GM19328 (cell line): ENCODE results near the gene MAD1L1.

Source experiments
- ATAC-seq: cut with Tn5 transposase; IDR thresholded peaks from one replicate; pipeline ENCODE4 v1.9.1; 2021; ENCODE audit warnings: mild to moderate bottlenecking, moderate library complexity; ENCODE audit not compliant: unreplicated experiment

MAD1L1 gene

DNA sequence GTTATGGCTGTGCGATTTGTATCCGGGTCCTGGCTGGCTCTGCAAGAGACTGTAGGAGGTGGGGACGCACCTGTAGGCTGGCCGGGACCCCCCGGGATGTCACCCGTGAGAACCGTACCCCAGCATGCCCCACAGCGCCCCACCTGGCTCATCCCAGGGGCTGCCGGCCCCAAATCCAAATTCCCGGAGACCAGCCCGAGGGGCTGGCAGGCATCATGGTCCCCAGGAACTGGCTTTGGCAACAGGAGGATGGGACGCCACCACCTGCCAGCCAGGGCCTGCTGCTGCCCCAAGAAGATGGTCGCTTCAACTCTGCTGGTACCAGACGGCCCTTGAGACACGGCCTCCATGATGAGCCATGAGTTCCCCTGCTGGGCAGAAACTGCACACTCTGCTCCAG lies 323.3 kb downstream of the MAD1L1 start:
- ATAC-seq = no peak

GRCh38 chr7:1908823-1909420 lies 323.8 kb downstream of the MAD1L1 start:
- ATAC-seq = no peak

DNA sequence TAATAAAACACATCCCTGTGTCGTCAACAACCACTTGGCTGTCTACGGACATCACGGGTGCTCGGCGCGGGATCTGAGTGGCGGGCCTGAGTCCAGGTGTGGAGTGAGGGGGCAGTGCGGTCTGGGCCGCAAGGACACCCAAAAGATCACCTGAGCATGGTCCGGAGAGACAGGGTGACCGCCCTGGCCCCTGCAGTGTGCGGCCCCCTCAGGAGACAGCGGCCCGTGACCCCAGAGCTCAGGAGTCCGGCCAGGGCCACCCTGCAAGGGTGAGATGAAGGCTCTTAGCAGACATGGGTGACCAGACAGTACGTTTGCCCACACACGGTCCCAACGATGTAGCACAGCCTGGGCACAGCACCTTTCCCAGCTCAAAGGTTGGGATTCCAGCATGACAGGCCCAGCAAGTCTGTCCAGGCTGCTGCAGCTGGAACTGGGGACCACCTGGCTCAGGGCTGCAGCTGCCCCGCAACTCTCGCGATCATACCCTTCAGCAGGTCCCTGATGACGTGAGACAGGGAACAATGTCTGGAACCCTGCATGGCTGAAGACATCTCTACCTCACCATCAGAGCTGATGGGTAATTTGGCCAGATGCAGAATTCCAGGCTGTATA lies 324.9 kb downstream of the MAD1L1 start:
- no peak for ATAC-seq

- no peak for ATAC-seq
Observed at GRCh38 chr7:1906988-1907745, 325.6 kb downstream of the MAD1L1 start.

- ATAC-seq = no peak
Observed at GRCh38 chr7:1906087-1906830, 326.5 kb downstream of the MAD1L1 start.

GRCh38 chr7:1902231-1902855 lies 330.4 kb downstream of the MAD1L1 start:
- ATAC-seq = no peak

DNA sequence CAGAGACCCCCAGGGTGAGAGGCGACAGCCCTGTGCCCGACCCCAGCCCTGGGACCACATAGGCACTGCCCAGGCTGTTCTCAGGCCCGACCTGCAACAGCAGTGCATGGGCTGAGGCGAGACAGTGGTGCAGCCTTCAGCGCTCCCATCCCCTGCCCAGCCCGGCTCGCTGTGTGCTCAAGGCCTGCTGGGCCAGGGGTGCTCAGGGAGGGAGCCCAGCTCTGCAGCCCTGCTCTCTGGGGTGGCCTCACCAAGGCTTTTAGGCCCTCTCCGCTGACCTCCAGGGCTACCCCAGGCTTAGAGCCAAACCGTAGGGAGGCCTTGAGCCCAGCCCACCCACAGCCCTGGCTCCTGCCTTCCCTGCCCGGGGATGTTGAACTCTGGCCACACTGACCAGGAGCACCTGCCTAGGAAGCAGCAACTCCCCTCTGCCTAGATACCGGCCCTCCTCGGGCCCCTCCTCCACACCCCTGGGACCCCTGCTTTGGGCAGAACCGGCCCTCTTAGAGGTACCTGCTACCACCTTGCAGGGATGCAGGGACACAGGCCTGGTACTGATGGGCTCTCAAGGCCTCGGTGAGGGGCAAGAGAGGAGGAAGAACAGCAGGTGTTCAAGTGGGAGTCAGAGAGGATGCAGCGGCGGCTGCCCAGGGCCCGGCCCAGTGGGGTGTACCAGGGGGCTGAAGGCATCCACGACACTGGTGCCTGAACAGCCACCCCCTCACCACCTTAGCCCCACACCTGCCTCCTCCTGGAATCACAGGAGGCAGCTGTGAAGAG lies 331.1 kb downstream of the MAD1L1 start:
- ATAC-seq = no peak

- ATAC-seq = no peak
Observed at GRCh38 chr7:1900847-1901246, 331.9 kb downstream of the MAD1L1 start.

DNA sequence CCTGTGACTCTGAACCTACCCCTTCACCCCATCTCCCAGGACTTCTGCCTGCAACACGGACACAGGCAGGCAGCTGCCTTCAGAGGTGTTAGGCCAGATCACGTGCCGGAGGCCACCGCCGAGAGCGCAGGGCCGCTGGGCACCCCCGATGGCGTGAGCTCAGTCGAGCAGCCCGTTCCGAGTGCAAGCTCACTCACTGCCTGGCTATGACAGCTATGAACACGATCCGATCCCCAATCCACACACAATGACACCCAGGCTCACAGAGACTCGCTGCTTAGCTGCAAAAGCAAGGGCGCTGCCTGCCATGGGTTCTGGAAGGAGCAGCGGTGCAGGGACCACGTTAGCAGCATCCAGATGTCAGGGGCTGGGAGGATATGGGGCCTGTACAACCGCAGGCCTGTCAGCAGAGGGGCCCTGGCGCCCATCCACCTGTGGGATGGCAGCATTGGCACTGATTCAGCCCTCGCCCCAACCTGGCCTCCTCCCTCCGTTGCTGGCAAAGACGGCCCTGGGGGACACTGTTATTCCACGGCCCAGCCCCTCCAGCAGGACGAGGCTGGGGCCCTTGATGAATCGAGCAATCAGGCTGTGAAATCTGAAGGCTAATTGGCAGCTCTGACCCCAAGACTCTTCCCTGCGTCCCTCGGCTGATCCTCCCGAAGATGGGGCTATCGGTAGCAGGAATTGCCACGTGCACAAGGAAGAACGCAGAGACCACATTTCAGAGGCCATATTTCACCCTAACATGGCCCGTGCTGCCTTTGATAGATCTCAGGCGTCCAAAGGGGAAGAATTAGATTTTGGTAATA lies 332.6 kb downstream of the MAD1L1 start:
- ATAC-seq = no peak

- ATAC-seq = no peak
Observed at GRCh38 chr7:1899196-1899595, 333.5 kb downstream of the MAD1L1 start.

DNA sequence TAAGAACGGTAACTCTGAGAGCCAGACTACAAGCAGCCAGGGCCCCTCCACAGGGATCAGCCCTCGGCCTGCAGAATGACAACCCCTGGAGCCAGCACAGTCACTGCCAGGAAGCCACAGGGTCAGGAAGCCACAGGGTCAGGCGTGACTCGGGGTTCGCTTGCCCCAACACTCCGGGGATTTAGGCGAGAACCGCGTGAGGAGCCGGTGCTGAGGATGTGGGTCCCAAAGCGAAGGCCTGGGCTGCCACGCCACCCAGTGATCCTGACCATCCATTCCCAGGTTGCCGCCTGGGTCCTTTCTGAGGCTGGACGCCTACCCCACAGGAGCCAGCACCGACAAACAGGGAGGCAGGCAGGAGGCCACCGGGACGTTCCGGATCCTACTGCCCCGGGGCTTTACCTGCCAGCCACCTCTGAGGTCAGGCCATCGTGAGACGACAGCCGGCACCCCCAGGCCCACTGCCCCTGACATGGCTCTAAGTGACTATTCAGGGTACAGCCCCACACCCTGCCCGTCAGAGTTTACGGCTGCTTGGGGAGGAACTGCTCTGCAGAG lies 334.0 kb downstream of the MAD1L1 start:
- ATAC-seq = no peak

DNA sequence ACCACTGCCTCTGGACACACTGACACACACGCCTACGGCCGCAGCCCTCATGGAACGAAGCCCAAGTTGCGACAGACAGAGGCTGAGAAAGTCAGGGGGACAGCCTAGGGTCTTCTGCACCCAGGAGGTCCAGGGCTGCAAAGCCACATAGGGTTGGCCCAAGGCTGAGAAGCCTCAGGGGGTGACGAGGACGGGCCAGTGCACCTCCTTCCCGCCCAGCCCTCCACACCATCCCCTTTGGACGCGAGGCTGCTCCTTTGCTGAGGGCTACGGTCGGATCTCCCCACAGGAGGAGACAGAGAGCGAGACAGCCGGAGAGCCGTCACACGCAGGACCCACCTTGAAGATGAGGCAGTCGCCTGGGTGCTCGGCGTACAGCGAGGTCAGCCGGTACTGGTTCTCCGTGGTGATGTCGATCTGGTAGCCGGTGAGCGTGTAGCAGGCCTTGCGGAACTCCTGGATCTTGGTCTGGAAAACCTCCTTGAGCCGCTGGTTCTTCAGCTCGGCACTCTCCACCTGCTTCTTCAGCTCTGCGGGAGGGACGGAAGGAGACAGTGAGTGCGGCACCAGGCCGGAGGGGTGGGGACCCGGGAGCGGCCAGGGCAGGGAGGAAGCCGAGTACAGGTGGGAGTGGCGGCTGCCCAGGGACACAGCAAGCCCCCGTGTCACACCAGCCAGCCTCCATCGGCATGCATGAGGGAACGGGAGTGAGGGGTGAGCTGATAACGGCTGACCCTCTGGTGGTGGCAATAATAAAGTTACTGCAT lies 334.7 kb downstream of the MAD1L1 start:
- ATAC-seq = no peak

DNA sequence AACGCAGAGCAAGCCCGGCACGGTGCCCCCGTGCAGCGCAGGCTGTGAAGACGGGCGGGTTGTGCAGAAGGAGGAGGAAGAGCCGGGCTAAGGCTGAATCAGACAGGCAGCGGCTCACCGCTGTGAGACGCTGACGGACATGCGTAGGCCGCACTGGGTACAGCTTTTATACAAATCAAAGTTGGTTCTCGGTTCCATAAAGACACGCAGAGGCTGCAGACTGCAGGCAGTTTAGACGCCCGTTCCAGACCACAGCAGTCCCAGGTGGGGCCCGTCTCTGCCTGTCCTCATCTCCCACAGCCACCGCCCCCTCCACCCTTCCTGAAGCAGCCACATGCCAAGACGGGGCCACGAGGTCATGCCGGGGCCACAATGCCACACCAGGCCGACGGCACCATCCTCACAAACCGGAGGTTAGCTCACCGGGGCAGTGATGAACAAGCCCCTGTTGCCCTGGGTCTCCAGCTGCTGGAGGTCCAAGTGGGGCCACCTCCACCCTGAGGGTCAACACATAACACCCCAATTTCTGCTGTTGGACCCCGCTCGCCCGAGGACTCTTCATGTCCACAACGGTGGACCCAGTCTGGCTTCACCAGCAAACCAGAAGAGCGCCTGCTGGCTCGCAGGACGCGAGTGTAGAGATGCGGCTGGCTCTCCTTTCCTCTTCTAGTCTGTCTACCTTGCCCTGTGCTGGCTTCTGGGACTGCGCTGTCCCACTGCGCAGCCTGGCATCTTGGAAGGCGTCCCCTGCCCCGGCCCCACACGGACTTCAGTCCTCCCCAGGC lies 335.5 kb downstream of the MAD1L1 start:
- ATAC-seq = no peak

DNA sequence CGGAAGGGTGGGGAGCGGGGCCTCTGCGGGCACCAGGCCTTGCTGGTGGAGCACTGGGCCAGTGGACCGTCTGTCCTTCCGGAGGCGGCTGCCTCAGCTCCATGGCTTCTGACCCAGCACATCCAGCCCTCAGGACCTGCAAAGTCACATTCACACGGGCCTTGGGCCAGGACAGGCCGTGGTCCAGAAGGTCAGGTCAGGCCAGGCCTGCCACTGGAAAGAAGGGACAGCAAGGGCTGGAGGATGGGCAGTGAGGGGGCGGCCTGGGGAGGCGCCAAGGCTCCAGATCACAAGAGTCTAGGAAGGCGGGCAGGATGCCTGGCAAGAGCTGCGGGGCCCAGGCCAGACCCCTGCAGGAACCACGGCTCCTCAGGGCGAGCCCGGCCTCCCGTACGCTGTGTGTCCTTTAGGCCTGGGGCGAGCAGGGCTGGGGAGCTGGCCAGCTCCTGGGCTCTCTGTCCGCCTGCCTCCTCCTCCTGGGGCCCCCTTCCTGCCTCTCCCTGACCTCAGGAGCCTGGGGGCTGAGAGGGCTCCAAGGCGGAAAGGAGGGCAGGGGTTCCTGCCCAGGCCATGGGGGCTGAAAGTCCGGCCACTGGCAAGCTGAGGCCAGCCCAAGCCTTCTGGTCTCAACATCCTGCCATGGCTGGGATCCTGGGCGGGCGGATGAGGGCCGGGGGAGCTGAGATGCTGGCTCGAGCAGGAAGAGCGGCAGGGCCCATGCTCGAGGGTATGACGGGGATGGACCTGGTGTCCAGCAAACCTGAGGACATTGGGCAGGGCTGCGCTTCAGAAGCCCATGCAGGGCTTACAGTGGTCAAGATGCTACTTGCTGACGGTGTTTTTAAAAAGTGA lies 336.9 kb downstream of the MAD1L1 start:
- ATAC-seq = no peak

GRCh38 chr7:1894906-1895663 lies 337.7 kb downstream of the MAD1L1 start:
- no peak for ATAC-seq

DNA sequence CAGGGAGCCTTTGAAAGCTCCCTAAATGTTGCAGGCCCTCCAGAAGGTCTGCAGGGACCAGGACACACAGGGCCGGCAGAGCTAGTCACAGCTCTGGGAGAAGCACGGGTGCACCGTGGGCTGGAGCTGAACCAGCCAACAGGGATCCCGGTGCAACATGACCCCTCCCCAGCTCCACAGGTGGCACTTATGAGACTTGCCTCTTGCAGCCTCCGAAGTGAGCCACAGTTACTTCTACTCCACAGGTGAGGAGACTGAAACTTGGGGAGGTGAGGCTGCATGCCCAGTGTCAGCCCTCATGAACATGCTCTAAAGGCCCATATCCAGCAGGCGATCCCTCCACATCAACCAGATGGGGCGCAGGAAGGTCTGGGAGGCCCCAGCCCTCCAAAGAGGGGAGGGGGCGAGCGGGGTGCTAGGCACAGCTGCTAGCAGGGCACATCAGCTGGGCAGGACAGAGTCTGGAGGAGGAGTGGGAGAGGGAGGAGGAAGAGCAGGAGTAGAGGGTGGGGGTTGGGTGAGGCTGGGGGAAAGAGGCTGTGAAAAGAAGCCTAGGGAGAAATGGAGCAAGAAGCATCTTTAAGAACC lies 338.3 kb downstream of the MAD1L1 start:
- ATAC-seq = no peak
